Jurkat, Clone E6-1 (cell line): ENCODE data around the gene DNAJC5.
"Not testable (repeated sequence)": the region's sequence is repeated elsewhere in the genome, so short reads cannot be mapped to it uniquely, and the experiment has no call there.

ENCODE experiments used
- DNase-seq: peaks from one replicate; pipeline ENCODE4 v3.0.0-alpha.2; 2011; ENCODE audit warnings: low read depth, low spot score
- H3K4me3 ChIP-seq: 2 replicates; pipeline ENCODE4 v1.5.1; 2011; ENCODE audit warnings: mild to moderate bottlenecking, low read length, control low read depth, moderate library complexity

DNAJC5 gene

GRCh38 chr20:63860325-63861051, 34.4 kb upstream of the DNAJC5 start:
- no peak overlapping the region for H3K4me3 ChIP-seq
- DNase-seq: no peak

GRCh38 chr20:63861365-63861934, 33.5 kb upstream of the DNAJC5 start, which contains the start of gene ABHD16B:
Gene ABHD16B (plus strand): TSS chr20:63861498. CDS start chr20:63861541, 43 bp downstream.
- no peak for DNase-seq
- H3K4me3 ChIP-seq: no peak within 1 kb of the TSS

GRCh38 chr20:63861981-63862901, 32.7 kb upstream of the DNAJC5 start:
- DNase-seq: no peak

GRCh38 chr20:63863021-63863797, 31.7 kb upstream of the DNAJC5 start:
- peak overlapping the region; percentile 90 for H3K4me3 ChIP-seq
- DNase-seq: no peak

More at GRCh38 chr20:63861981-63862901, 32.7 kb upstream of the DNAJC5 start:
- H3K4me3 ChIP-seq: no peak overlapping the region

- DNase-seq: peak; percentile 79
- H3K4me3 ChIP-seq: peak overlapping the region; percentile 90
Observed at GRCh38 chr20:63863798-63864544, 31.0 kb upstream of the DNAJC5 start.

GRCh38 chr20:63864545-63864977, 30.4 kb upstream of the DNAJC5 start:
- peak overlapping the region; percentile 90 for H3K4me3 ChIP-seq
- no peak for DNase-seq

- H3K4me3 ChIP-seq: peak within 1 kb of the TSS; percentile 90
- peak; percentile 99 for DNase-seq
Observed at GRCh38 chr20:63864978-63865640, 29.8 kb upstream of the DNAJC5 start, which contains the start of gene TPD52L2. Gene TPD52L2 (plus strand): TSS chr20:63865270. CDS start chr20:63865366, 96 bp downstream.

GRCh38 chr20:63867042-63867441, 27.9 kb upstream of the DNAJC5 start:
- DNase-seq, H3K4me3 ChIP-seq: not testable (repeated sequence)

GRCh38 chr20:63868264-63868663, 26.7 kb upstream of the DNAJC5 start:
- no peak for DNase-seq

GRCh38 chr20:63873477-63873971, 21.4 kb upstream of the DNAJC5 start:
- no peak for DNase-seq
- H3K4me3 ChIP-seq: no peak overlapping the region

More at GRCh38 chr20:63868264-63868663, 26.7 kb upstream of the DNAJC5 start:
- H3K4me3 ChIP-seq: no peak overlapping the region

- H3K4me3 ChIP-seq, DNase-seq: not testable (repeated sequence)
Observed at GRCh38 chr20:63874241-63874640, 20.7 kb upstream of the DNAJC5 start.

GRCh38 chr20:63876489-63877036, 18.4 kb upstream of the DNAJC5 start:
- no peak for DNase-seq
- H3K4me3 ChIP-seq: no peak overlapping the region

- H3K4me3 ChIP-seq: no peak overlapping the region
Observed at GRCh38 chr20:63877755-63878470, 17.0 kb upstream of the DNAJC5 start.

GRCh38 chr20:63878899-63879663, 15.8 kb upstream of the DNAJC5 start:
- no peak overlapping the region for H3K4me3 ChIP-seq
- no peak for DNase-seq

More at GRCh38 chr20:63877755-63878470, 17.0 kb upstream of the DNAJC5 start:
- no peak for DNase-seq

GRCh38 chr20:63880901-63881300, 14.0 kb upstream of the DNAJC5 start:
- not testable (repeated sequence) for DNase-seq, H3K4me3 ChIP-seq
